Skeletal muscle satellite cell (primary cell): ENCODE results near the gene CCS. TPM values are rescaled to one million over a fixed set of nuclear protein-coding genes. Genes with fewer than 3 reads are reported as not detected.

Experiments
- H3K27me3 ChIP-seq: 2 replicates; pipeline ENCODE4 v1.7.0; 2013; ENCODE audit warnings: low read length; ENCODE audit not compliant: control insufficient read depth, insufficient read depth
- H3K36me3 ChIP-seq: 2 replicates; pipeline ENCODE4 v1.7.0; 2013; ENCODE audit warnings: mild to moderate bottlenecking, control low read depth, low read length; ENCODE audit not compliant: insufficient read depth
- H3K4me1 ChIP-seq: 2 replicates; pipeline ENCODE4 v1.7.0; 2013; ENCODE audit warnings: low read length; ENCODE audit not compliant: control insufficient read depth, insufficient read depth
- H3K4me2 ChIP-seq: 2 replicates; pipeline ENCODE4 v1.7.0; 2013; ENCODE audit warnings: mild to moderate bottlenecking, low read length
- H3K4me3 ChIP-seq: 2 replicates; pipeline ENCODE4 v1.7.0; 2013; ENCODE audit warnings: low read length
- H3K9ac ChIP-seq: 2 replicates; pipeline ENCODE4 v1.7.0; 2013; ENCODE audit warnings: mild to moderate bottlenecking, low read depth, low read length, moderate library complexity
- H3K9me3 ChIP-seq: replicated peaks from 2 replicates; pipeline ENCODE4 v1.7.0; 2013; ENCODE audit warnings: mild to moderate bottlenecking, control low read depth, low read length
- small RNA-seq: library from RNA; depleted of rRNA; stranded (forward); fragments of <200 nt; gene quantifications from one replicate; pipeline ENCODE3, GENCODE V24; 2012

Gene CCS

DNA sequence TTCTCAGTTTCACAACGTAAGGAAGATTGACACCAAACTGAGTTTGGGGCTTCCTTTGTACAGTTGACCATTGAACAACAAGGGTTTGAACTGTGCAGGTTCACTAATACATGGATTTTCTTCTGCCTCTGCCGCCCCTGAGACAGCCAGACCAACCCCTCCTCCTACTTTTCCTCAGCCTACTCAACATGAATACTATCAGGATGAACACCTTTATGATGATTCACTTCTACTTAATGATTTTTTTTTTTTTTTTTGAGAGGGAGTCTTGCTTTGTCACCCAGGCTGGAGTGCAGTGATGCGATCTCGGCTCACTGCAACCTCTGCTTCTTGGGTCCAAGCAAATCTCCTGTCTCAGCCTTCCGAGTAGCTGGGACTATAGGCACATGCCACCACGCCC is 60.1 kb downstream of the CCS start:
- Histone ChIP-seq H3K9ac (no peak overlapping the region), H3K4me1 (no peaks in the 10 kb centered on the region), H3K4me2 (no peak overlapping the region), H3K4me3 (no peak overlapping the region), H3K27me3 (no peaks in the 10 kb centered on the region), H3K36me3 (peaks cover 42% of the 10 kb centered on the region), H3K9me3 (no peaks in the 10 kb centered on the region)

Small RNA genes within 50 kb of the gene (small RNA-seq; reads per million reads assigned to genes)
- gene RNU4-39P, result not detected
